Right ventricle myocardium superior (tissue), 1 donor: ENCODE data around the gene GZMM. TPM values are rescaled to one million over a fixed set of nuclear protein-coding genes. Genes with fewer than 3 reads are reported as not detected.
A peak's percentile ranks its signal among the peaks of the same experiment; 100 is the strongest.
"Not testable (repeated sequence)": the region's sequence is repeated elsewhere in the genome, so short reads cannot be mapped to it uniquely, and the experiment has no call there.

Experiments
- ATAC-seq: fragments of 200-7000 bp; cut with Tn5 transposase; one replicate; pipeline ENCODE4 v1.9.1; 2020; ENCODE audit warnings: mild to moderate bottlenecking; ENCODE audit not compliant: poor library complexity
- DNase-seq: peaks from one replicate; pipeline ENCODE4 v3.0.0-alpha.2; 2020
- intact Hi-C: fragments of 100-400 bp; cut with DNase I; formaldehyde crosslinking; loops from one replicate; pipeline ENCODE4 v1.11.2; 2022
- total RNA-seq: library from RNA; stranded (reverse); fragmentation: NEBNext Ultra II Directional; extraction: Animal tissue kit (Norgen Biotek cat#: 25700); gene quantifications from one replicate; pipeline ENCODE4 v1.2.1, GENCODE V29; 2021
- donor health status: DM: no; HTN: yes; CAD: no; lungs with severe emphysema.

The GZMM gene
- total RNA-seq, 1 donor from 2014 or later = 0.32 TPM

DNA sequence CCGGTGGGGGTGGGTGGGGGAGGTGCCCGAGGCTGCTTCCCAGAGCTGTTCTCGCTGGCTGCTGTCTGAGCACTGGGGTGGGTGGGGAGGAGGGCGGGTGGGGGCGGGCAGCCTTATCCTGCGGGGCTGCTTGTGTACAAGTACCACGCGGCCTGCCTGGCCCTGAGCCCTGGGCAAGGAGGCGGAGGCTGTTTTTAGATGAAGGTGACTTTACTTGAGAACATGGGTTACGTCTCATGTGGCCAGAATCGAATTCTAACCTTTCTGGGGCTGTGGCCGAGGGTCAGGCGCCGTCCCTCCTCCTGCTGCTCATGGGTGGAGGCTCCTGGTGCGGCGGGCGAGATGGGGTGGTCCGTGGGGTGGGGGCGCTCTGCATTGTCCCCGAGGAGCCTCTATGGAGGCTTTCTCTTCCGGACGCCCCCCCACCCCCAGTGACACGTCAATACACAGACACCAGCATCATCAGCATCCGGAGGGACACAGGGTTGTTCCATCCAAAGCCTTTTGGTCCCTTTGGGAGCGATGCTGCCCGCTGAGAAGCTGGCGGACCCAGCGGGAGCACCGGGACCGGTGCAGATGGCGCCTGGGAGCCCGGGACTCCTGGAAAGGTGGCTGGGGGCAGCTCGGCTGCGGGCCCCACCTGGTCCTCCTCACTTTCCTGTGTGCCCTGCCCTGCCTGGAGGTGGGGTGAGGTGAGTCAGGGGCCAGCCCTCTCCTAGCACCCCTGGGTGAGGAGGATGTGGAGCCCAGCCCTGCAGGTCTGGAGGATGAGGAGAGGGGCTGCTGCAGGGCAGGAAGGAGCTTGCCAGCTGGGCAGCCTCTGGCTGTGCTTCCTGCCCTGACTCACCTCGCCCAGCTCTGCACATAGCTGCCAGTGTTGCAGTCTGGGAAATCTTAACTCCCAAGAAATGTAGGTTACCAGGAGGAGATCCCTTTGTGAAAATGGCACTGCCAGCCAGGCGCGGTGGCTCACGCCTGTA is 32.0 kb downstream of the GZMM start:
- DNase-seq (peak; percentile 88), ATAC-seq (peak; percentile 50)
- intact Hi-C loops = no loop called here

DNA sequence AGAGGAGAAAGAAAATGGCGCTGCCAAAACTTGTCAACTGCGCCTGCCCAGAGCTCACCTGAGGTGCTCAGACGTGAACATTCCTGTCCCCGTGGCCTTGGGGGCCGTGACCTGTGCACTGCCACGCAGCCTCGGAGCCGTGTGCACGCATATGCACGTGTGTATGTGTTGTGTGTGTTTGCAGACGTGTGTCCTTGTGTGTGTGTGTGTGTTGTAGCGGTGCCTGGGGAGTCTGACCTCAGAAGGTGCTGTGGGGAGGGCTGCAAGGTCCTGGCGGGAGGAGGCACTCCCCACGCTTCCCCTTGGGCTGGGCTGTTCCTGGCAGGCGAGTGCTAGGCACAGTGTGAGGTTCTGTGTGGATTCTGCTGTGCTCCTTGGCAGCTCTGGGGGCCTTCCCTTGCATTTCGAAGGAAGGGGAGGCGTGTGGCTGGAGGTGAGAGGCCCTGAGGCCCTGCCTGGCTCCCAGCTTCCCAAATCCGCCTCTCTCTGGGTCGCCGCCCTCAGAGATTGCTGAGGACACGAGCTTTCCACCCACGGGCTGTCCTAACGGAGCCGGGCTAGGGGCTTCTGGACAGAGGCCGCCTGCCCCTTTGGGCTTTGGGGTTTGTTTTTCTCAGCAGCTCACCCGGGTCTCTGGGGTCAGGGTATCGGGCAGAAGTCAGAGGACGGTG is 33.0 kb downstream of the GZMM start:
- ATAC-seq (no peak), DNase-seq (peak; percentile 42)
- intact Hi-C loops = no loop called here

DNA sequence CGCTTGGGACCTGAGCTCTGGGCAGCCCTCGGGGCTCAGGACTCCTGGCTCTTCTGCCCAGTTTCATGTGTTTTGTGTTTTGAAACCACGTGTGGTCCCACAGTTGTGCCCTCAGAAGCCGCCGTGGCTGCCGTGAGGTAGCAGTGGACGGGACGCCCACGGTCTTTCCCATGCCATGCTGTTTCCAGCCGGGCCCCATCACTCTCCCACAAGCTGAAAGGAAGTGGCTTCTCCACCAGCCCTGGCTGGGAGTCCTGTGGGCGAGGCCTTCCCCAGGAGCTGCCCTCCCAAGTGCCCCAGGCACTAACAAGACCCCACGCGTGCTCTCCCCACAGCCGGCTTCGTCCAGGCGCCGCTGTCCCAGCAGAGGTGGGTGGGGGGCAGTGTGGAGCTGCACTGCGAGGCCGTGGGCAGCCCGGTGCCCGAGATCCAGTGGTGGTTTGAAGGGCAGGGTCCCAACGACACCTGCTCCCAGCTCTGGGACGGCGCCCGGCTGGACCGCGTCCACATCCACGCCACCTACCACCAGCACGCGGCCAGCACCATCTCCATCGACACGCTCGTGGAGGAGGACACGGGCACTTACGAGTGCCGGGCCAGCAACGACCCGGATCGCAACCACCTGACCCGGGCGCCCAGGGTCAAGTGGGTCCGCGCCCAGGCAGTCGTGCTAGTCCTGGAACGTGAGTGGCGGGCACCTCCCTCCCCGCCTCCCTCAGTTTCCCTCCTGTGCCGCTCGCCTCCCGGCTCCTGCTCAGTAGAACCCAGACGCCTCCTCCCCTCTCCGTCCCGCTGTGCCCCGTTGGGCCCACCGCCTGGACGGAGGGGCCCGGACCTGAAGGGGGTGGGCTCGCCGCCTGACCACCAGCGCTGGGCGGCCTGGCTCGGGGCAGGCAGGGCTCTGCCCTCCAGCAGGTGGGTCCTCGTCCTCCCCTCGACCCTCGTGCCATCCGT is 33.9 kb downstream of the GZMM start:
- intact Hi-C loops = no loop called here
- DNase-seq (peak; percentile 42), ATAC-seq (no peak)

DNA sequence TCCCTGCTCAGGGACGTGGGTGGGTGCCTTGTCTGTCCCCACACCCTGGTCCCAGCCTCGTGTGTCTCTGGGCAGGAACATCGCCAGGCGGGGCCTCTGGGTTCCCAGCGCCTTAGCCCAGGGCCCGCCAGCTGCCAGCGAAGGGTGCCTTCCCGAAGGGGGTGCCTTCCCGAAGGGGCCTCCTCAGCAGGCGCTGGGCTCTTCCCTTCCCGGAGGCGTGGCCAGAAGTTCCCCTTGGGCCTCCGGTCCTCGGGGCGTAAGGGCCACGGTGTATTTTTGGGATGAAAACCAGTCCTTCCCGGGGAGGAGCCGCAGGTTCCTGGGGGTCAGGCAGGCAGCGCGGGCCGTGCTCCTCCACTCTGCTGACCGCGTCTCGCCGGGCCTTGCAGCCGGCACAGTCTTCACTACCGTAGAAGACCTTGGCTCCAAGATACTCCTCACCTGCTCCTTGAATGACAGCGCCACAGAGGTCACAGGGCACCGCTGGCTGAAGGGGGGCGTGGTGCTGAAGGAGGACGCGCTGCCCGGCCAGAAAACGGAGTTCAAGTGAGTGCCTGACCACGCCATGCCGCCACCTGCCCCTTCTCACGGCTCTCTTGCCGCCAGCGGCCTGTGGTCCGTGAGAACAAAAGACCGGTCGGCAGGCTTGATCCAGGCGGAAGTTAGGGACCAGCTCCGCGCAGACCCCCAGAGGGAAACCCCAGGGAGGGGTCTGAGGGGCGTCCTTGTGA is 35.4 kb downstream of the GZMM start:
- peak; percentile 44 for DNase-seq
- intact Hi-C loops = no loop called here

DNA sequence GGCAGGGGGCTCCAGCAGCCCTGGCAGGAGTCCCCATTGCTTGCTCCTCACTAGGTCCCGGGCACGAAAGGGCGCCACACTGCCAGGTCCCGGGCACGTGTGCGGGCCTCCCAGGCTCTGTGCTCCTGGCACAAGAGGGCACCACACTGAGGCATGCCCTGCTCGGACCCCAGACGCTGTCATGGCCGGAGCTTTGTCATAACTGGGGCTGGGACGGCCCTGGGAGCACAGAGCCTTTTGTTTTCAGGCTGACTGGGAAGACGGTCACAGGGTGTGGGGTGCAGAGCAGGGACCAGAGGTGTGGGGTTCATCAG is 35.9 kb downstream of the GZMM start:
- no peak for ATAC-seq
- intact Hi-C loops = no loop called here
- no peak for DNase-seq

More for the DNA sequence above, 35.4 kb downstream of the GZMM start:
- no peak for ATAC-seq

DNA sequence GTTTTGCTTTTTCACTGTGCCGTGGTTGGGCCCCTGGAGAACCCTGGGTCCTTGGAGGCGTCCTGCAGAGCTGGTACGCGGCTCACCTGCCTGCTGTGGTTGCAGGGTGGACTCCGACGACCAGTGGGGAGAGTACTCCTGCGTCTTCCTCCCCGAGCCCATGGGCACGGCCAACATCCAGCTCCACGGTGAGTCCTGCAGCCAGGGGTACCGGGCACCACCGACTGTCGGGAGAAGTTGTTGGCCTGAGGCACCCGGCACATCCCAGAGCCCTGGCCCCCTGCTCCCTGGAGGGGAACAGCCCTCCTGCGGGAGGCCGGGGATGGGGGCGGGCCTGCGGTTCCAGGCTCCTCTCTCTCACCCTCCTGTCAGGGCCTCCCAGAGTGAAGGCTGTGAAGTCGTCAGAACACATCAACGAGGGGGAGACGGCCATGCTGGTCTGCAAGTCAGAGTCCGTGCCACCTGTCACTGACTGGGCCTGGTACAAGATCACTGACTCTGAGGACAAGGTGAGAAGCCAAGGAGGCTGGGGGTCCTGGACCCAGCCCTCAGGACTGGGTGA is 36.5 kb downstream of the GZMM start:
- no peak for ATAC-seq
- DNase-seq = peak; percentile 33
- intact Hi-C loops = no loop called here

DNA sequence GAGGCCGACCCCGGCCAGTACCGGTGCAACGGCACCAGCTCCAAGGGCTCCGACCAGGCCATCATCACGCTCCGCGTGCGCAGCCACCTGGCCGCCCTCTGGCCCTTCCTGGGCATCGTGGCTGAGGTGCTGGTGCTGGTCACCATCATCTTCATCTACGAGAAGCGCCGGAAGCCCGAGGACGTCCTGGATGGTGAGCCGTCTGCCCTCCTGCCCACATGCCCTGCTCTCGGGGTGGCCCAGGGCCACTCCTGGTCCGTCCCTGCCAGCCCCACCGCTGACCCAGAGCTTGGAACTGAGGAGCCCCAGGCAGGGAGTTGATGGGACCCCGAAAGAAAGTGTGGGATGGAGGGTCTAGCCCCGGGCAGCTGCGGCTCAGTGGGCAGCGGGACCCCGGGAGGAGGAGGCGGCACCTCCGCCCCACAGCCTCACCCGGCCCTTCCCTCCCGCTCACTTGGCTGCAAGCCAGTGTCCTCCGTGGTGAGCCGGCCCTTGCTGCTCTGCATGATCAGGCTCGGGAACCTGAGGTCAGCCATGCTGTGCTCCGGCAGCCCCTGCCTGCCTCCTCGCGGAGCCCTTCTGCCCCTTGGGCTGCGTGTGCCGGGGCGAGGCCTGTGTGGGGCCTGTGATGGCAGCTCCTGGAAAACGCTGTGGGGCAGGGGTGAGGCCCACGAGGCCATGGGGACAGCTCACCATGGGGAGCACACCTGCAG is 37.7 kb downstream of the GZMM start:
- ATAC-seq (no peak), DNase-seq (peak; percentile 58)

DNA sequence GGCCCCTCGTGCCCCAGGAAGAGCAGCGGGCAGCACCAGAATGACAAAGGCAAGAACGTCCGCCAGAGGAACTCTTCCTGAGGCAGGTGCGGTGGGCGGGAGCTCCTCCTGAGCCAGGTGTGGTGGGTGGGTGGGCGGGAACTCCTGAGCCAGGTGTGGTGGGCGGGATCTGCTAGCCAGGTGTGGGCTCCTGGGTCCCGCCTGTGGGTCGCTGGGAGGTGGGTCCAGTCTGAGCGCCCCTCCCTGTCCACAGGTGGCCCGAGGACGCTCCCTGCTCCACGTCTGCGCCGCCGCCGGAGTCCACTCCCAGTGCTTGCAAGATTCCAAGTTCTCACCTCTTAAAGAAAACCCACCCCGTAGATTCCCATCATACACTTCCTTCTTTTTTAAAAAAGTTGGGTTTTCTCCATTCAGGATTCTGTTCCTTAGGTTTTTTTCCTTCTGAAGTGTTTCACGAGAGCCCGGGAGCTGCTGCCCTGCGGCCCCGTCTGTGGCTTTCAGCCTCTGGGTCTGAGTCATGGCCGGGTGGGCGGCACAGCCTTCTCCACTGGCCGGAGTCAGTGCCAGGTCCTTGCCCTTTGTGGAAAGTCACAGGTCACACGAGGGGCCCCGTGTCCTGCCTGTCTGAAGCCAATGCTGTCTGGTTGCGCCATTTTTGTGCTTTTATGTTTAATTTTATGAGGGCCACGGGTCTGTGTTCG is 38.8 kb downstream of the GZMM start:
- ATAC-seq (no peak), DNase-seq (no peak)
- intact Hi-C loops = no loop called here

More for the DNA sequence above, 37.7 kb downstream of the GZMM start:
- intact Hi-C loops = no loop called here

DNA sequence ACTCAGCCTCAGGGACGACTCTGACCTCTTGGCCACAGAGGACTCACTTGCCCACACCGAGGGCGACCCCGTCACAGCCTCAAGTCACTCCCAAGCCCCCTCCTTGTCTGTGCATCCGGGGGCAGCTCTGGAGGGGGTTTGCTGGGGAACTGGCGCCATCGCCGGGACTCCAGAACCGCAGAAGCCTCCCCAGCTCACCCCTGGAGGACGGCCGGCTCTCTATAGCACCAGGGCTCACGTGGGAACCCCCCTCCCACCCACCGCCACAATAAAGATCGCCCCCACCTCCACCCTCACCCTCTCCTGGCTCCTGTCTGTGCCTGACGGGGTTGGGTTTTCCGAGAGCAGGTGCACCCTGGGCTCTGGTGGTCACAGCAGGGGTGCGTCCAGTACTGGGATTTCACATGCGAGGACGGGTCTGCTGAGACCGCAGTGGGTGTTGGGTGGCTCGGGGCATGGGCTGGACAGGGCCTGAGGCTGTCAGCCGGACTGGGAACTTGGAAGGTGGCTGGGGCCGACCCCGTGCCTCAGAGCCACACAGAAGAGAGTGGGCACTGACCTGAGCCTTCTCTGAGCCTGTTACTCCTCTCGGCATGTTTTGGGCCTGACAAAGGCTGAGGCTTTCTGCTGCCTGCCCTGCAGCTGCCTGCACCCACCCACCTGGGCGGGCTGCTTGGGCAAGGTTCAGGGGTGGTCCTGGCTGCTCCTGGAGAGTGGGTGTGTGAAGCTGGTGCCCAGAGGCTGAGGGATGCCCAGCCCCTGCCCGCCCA is 39.5 kb downstream of the GZMM start:
- DNase-seq (no peak), ATAC-seq (peak; percentile 1)
- intact Hi-C loops = no loop called here

DNA sequence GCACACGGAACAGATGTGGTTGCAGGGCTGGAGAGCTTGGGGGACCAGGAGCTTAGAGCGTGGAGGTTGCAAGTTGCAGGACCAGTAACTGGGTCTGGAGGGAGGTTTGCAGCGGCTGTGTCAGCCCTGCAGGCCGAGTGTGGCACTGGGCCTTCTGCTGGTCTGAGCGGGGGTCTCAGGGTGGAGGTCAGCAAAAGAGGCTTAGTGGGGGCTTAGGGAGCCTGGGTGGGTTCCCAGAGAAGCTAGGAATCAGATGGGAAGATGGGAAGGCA is 40.1 kb downstream of the GZMM start:
- peak; percentile 1 for ATAC-seq
- intact Hi-C loops = no loop called here
- DNase-seq = no peak

DNA sequence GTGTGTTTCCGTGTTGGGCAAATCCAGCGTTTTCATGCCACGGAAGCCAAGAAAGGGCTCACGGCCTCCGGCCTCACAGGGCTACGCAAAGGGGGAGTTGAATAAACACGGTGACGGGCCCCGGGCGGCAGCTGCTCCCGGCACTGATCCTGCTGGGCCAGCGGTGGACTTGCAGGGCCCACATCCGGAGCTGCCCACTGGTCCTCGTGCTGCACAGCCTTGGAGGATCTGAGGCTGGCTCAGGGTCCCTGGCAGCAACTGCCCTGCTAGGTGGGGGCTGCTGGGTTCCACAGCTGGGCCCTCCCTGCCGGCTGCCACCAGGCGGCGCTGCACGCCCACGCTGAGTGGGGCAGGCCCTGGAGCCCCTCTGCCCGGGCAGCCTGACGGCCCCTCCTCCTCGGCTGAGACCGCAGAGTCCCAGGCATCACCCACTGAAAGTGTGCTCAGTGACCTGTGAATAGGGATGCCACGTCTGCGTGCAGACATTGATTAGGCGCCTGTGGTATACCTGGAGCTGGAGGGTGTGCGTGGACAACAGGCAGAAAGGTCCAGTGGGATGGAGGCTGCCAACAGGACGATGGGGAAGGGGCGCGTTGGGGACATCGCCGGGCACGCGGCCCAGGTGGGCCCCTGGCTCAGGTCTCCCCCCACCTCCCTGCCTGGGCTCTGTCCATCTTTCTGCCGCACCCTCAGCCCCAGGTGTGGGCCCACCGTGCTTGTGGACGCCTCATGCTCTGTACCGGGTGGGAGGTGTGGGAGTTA is 40.6 kb downstream of the GZMM start:
- intact Hi-C loops = no loop called here

DNA sequence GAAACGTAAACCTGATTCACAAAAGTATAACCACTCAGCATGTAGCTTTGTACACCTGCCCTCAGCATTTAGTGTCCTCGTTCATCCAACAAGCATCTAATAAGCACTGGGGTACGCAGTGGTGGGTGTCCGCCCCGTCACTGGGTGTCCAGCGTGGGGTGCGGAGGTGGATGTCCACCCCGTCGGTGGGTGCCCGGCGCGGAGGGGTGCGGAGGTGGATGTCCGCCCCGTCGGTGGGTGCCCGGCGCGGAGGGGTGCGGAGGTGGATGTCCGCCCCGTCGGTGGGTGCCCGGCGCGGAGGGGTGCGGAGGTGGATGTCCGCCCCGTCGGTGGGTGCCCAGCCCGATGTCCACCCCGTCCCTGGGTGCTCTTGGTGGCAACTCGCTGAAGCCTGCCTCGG is 41.3 kb downstream of the GZMM start:
- DNase-seq, ATAC-seq, intact Hi-C loops: not testable (repeated sequence)

More for the DNA sequence above, 40.6 kb downstream of the GZMM start:
- ATAC-seq (peak; percentile 77), DNase-seq (peak; percentile 68)

DNA sequence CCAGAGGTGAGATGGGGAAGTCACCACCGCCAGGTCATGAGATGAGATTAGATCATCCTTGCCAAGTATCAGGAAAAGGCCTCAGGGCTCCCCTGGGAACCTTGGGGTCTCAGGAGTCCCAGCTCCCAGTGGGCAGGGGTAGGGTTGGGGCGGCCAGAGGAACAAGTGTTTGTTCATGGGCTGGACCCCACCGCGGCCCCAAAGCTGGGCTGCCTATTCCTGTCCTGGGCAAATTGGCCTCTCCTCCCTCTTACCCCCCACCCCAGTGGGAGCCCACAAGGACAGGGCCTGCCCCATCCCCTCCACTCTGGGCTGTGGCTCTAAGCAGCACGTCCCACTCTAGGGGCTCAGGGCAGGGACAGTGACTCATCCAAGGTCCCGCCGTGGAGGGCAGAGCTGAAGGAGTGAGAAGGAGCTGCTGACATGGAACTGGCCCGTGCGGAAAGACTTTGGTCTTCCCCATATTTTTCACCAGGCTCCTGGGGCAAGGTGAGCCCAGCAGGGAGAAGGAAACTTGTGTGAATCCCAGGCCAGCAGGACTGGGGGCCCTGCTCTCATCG is 41.8 kb downstream of the GZMM start:
- intact Hi-C loops = no loop called here
- DNase-seq = no peak
- ATAC-seq = no peak

DNA sequence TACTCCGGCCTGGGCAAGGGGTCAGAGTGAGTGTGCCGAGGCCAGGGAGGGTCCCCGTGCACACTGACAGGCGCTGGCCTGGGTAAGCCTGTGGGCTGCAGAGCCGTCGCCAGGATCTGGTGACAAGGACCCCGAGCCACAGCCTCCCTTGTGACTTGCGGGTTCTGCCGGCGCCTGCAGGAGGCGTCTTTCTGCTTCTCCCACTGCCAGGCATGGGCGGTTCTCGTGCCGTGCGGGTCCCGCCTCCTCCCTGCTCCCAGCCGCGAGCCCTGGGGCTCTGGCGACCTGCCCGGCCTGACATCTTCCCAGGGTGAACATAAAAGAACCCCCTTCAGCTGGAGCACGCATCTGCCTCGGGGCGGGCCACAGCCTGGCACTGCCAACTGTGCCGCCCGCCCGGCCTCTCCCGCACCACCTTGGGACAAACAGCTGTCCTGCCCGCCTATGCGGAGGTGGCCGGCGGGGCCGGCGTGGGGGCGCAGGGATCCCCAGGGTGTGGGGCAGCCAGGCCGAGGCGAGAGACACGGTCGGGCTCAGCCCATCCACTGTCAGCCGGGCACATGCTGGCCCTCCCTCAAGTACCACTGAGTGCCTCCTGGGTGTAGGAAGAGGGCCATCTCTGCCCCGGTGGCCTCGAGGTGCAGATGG is 44.4 kb downstream of the GZMM start:
- ATAC-seq (peak; percentile 28), DNase-seq (peak; percentile 78)
- intact Hi-C loops = no loop called here
